Thyroid gland (tissue), 4 donors: ENCODE measurements around the gene NEK6.

Experiments used
- CTCF ChIP-seq, 6 experiments: fragments of 200-600 bp in 3 of 6; fragments of 450-650 bp in 3 of 6; sonication (generic) in 3 of 6; IDR thresholded peaks; one replicate each; pipeline ENCODE4 v1.5.1; 2016 to 2019; ENCODE audit warnings: antibody characterized with exemption in 6 of 6, mild to moderate bottlenecking in 2 of 6, inconsistent platforms in 1 of 6, moderate library complexity in 1 of 6
- POLR2A ChIP-seq, 2 donors: fragments of 450-650 bp; IDR thresholded peaks; one replicate each; pipeline ENCODE4 v1.6.1; 2017; ENCODE audit warnings: antibody characterized with exemption in 2 of 2, mild to moderate bottlenecking in 2 of 2, moderate library complexity in 1 of 2

- no peak for TF ChIP-seq CTCF (IDR thresholded peaks at IDR 0.05)
- TF ChIP-seq POLR2A (IDR thresholded peaks at IDR 0.05) = no peak
Observed at GRCh38 chr9:124273427-124274160, 15.8 kb downstream of the NEK6 start.
